ENCODE data around the gene ABHD15.

GRCh38 chr17:29607557-29608195 lies 40.8 kb upstream of the ABHD15 start:
- TF ChIP-seq POLR2AphosphoS5 (IDR thresholded peaks at IDR 0.05), result no peak
- TF ChIP-seq, protein P1, sequence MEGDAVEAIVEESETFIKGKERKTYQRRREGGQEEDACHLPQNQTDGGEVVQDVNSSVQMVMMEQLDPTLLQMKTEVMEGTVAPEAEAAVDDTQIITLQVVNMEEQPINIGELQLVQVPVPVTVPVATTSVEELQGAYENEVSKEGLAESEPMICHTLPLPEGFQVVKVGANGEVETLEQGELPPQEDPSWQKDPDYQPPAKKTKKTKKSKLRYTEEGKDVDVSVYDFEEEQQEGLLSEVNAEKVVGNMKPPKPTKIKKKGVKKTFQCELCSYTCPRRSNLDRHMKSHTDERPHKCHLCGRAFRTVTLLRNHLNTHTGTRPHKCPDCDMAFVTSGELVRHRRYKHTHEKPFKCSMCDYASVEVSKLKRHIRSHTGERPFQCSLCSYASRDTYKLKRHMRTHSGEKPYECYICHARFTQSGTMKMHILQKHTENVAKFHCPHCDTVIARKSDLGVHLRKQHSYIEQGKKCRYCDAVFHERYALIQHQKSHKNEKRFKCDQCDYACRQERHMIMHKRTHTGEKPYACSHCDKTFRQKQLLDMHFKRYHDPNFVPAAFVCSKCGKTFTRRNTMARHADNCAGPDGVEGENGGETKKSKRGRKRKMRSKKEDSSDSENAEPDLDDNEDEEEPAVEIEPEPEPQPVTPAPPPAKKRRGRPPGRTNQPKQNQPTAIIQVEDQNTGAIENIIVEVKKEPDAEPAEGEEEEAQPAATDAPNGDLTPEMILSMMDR (IDR thresholded peaks at IDR 0.05), result no peak
